Measurements from ENCODE around the gene MTHFR.

GRCh38 chr1:11746092-11746491, 59.7 kb downstream of the MTHFR start:
- no peak for TF ChIP-seq SMC3 (IDR thresholded peaks at IDR 0.05; ENCODE audit: low read depth, low read length)
- no peak for TF ChIP-seq NRF1 (IDR thresholded peaks at IDR 0.05; ENCODE audit: low read depth, low read length)
- TF ChIP-seq TCF12 (IDR thresholded peaks at IDR 0.05), result no peak
- peak; percentile 21; the same call in 1 of the 2 replicates for TF ChIP-seq FOSL2 (IDR thresholded peaks at IDR 0.05; ENCODE audit: borderline replicate concordance, low read depth)
- no peak for TF ChIP-seq CTCF (IDR thresholded peaks at IDR 0.05)
- no peak for TF ChIP-seq EP300 (IDR thresholded peaks at IDR 0.05; ENCODE audit: borderline replicate concordance in 1 of 2, low read depth in 1 of 2, low read length in 1 of 2)
- no peak for TF ChIP-seq POLR2AphosphoS5 (IDR thresholded peaks at IDR 0.05; ENCODE audit: low read depth, low read length)

Data from SK-N-SH (cell line).